Measurements from ENCODE around the gene THBS2.

Gene THBS2

DNA sequence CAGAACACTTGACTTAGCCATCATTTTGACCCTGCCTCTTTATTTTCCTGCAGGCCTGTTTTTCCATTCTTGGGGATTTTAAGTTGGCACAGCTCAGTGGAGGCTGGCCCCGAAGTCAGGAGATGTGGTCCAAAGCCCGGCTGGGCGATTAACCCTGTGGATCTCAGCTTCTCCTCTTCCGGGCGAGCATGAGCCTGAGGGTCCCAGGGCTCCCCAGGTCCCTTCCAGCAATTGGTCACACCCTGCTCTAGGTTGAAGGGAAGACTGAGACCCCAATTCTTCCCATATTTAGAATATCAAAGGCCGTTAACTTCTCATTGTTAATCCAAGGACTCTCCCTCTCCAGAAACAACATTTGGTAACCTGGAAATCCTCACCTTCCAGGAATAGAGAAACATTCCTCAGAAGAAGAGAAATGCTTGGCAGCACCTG lies 2.3 kb downstream of the THBS2 start:
- Histone ChIP-seq H3K4me2 (no peak overlapping the region), H3K9ac (no peak overlapping the region), H3K27ac (no peak overlapping the region), H3K4me1 (ENCODE audit: low read depth, poor library complexity, severe bottlenecking) (no peaks in the 10 kb centered on the region), H4K20me1 (ENCODE audit: insufficient read depth) (no peaks in the 10 kb centered on the region), H3K27me3 (ENCODE audit: insufficient read depth, low read depth) (no peaks in the 10 kb centered on the region), H3K36me3 (ENCODE audit: insufficient read depth) (no peaks in the 10 kb centered on the region), H2AFZ (ENCODE audit: low read depth) (no peak overlapping the region), H3K79me2 (ENCODE audit: insufficient read depth, low read depth) (no peaks in the 10 kb centered on the region), H3K4me3 (IDR thresholded peaks at IDR 0.05; ENCODE audit: insufficient read depth, low read depth, low read length) (no peak overlapping the region)
- TF ChIP-seq, protein P1, sequence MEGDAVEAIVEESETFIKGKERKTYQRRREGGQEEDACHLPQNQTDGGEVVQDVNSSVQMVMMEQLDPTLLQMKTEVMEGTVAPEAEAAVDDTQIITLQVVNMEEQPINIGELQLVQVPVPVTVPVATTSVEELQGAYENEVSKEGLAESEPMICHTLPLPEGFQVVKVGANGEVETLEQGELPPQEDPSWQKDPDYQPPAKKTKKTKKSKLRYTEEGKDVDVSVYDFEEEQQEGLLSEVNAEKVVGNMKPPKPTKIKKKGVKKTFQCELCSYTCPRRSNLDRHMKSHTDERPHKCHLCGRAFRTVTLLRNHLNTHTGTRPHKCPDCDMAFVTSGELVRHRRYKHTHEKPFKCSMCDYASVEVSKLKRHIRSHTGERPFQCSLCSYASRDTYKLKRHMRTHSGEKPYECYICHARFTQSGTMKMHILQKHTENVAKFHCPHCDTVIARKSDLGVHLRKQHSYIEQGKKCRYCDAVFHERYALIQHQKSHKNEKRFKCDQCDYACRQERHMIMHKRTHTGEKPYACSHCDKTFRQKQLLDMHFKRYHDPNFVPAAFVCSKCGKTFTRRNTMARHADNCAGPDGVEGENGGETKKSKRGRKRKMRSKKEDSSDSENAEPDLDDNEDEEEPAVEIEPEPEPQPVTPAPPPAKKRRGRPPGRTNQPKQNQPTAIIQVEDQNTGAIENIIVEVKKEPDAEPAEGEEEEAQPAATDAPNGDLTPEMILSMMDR (conservative IDR thresholded peaks at IDR 0.05; ENCODE audit: low read depth, low read length) = no peak

DNA sequence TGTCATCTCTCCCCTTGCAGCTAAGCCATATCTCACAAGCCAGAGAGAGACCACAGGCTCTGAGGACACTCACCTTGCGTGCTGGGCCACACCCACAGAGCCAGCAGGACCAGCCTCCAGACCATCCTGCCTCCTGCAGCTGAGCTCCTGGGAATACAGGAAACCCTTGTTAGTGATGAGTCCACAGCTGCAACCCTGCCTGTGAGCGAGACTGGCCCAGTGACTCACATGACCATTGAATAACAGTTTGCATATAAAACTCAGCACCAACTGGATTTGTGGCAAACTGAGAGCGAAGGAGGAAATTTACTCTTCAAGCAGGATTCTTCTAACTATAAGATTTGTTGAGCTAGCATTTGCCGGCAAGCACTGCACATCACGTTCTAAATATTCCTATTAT lies 3.0 kb downstream of the THBS2 start:
- TF ChIP-seq, protein P1 (conservative IDR thresholded peaks at IDR 0.05; ENCODE audit: low read depth, low read length) = no peak
- Histone ChIP-seq H3K27ac (no peak overlapping the region), H3K4me2 (no peak overlapping the region), H3K9ac (no peak overlapping the region), H3K4me3 (IDR thresholded peaks at IDR 0.05; ENCODE audit: insufficient read depth, low read depth, low read length) (no peak overlapping the region), H2AFZ (ENCODE audit: low read depth) (no peak overlapping the region), H3K27me3 (ENCODE audit: insufficient read depth, low read depth) (no peaks in the 10 kb centered on the region), H3K36me3 (ENCODE audit: insufficient read depth) (no peaks in the 10 kb centered on the region), H3K79me2 (ENCODE audit: insufficient read depth, low read depth) (no peaks in the 10 kb centered on the region), H3K4me1 (ENCODE audit: low read depth, poor library complexity, severe bottlenecking) (no peaks in the 10 kb centered on the region), H4K20me1 (ENCODE audit: insufficient read depth) (no peaks in the 10 kb centered on the region)

DNA sequence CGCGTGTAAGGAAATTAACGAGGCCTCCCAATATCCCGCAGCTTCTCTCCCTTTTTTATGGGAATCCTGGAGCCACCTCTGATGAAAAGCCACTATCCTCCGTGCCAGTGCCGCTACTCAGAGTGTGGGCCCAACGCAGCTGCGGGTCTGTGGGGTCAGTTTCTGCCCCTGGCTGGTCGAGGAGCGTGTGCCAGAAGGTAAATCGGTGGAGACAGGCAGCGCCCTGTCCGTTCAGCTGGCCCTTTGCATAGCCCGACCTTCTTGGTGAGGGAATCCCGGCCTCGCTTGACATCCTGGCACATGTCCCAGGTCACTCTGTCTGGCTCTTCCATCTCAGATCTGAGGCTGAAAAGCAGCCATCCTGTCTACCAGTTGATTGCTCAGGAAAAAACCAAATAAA lies 4.6 kb downstream of the THBS2 start:
- Histone ChIP-seq H3K4me2 (no peak overlapping the region), H3K27ac (no peak overlapping the region), H2AFZ (ENCODE audit: low read depth) (no peak overlapping the region), H3K27me3 (ENCODE audit: insufficient read depth, low read depth) (no peaks in the 10 kb centered on the region), H4K20me1 (ENCODE audit: insufficient read depth) (no peaks in the 10 kb centered on the region), H3K79me2 (ENCODE audit: insufficient read depth, low read depth) (no peaks in the 10 kb centered on the region), H3K36me3 (ENCODE audit: insufficient read depth) (no peaks in the 10 kb centered on the region), H3K4me1 (ENCODE audit: low read depth, poor library complexity, severe bottlenecking) (no peaks in the 10 kb centered on the region), H3K9ac (no peak overlapping the region), H3K4me3 (IDR thresholded peaks at IDR 0.05; ENCODE audit: insufficient read depth, low read depth, low read length) (no peak overlapping the region)
- TF ChIP-seq, protein P1 (conservative IDR thresholded peaks at IDR 0.05; ENCODE audit: low read depth, low read length) = no peak

DNA sequence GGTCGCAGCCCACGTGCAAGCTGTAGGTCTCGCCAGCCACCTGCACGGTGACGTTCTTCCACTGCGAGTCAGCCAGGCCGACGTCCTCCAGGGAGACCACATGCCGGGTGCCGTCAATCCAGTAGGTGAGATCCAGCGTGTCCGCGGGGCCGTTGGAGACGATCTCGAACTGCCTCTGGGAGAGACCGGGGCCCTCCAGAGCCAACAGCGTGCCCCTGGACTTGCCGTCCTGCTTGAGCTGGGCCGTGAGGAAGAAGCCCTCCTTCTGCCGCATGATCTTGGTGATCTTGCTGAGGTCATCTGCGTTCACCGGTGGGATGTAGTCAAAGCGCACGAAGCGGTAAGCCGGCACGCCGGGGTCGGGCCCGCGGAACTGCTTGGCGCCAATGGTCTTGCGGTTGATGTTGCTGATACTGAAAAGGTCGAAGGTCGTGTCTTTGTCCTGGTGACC lies 5.1 kb downstream of the THBS2 start:
- no peak overlapping the region for H3K9ac ChIP-seq
- no peak overlapping the region for H3K27ac ChIP-seq
- TF ChIP-seq, protein P1 (conservative IDR thresholded peaks at IDR 0.05; ENCODE audit: low read depth, low read length) = no peak
- H3K27me3 ChIP-seq (ENCODE audit: insufficient read depth, low read depth) = no peaks in the 10 kb centered on the region
- H4K20me1 ChIP-seq (ENCODE audit: insufficient read depth) = no peaks in the 10 kb centered on the region
- no peaks in the 10 kb centered on the region for H3K79me2 ChIP-seq (ENCODE audit: insufficient read depth, low read depth)
- H3K4me1 ChIP-seq (ENCODE audit: low read depth, poor library complexity, severe bottlenecking) = no peaks in the 10 kb centered on the region
- no peak overlapping the region for H3K4me2 ChIP-seq
- no peak overlapping the region for H2AFZ ChIP-seq (ENCODE audit: low read depth)
- no peaks in the 10 kb centered on the region for H3K36me3 ChIP-seq (ENCODE audit: insufficient read depth)
- no peak overlapping the region for H3K4me3 ChIP-seq (IDR thresholded peaks at IDR 0.05; ENCODE audit: insufficient read depth, low read depth, low read length)
